Stimulated activated naive CD4-positive, alpha-beta T cell (primary cell): Measurements from ENCODE around the gene PTN.

ENCODE experiments used
- DNase-seq, 6 experiments: peaks; one replicate each; lab custom pipeline; 2025; lab: John Stamatoyannopoulos, UW

Gene PTN

DNA sequence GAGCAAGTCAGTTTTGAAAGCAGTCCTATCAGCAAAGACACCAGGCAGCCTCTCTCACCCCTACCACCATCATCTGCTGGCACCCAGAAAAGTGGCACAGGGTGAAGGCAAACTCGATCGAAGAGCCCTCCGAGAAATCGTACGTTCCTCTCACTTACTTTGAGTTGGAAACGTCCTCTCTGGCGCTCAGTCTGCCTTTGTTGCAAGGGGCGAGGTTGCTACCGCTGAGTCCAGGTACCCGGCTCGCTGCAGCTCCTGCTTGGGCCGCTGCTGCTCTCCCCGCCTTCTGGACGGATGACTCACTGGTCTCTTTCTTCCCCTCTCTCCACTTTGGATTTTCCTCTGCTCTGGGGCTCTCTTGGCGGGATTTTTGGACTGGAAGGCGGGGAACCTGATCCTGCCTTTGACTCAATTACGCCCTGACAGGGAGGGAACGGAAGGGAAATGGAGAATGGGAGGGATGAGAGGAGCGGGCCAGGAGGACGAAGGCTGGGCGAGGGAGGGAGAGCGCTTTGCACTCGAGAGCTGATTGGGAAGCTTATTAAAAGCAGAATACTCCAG is at the start of gene PTN:
Gene PTN (minus strand): TSS at position 453 of the 561 bp plus-strand sequence. CDS start 88,760 bp downstream, outside the sequence.
- DNase-seq, result no peak

GRCh38 chr7:137390076-137390475 is 46.5 kb upstream of the PTN start:
- no peak for DNase-seq

GRCh38 chr7:137388916-137389315 is 45.4 kb upstream of the PTN start:
- DNase-seq, result no peak

DNA sequence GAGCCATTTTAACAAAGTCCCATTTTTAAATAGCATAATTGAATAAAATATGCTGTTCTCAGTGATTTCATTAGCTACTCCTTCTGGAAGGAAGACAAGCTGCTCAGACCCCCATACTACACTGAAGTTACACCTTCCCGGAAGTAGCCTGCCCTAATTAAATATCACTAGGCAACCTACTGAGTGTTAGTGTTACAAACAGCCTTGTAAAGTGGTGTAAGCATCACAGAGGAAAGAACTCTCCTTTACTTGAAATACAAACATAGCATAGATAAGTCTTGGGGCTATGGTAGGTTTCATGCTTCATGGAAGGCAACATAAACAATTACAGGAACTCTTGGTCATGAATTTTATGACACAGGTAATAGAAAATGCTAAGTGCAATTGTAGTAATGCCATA is 43.4 kb upstream of the PTN start:
- DNase-seq, result no peak

DNA sequence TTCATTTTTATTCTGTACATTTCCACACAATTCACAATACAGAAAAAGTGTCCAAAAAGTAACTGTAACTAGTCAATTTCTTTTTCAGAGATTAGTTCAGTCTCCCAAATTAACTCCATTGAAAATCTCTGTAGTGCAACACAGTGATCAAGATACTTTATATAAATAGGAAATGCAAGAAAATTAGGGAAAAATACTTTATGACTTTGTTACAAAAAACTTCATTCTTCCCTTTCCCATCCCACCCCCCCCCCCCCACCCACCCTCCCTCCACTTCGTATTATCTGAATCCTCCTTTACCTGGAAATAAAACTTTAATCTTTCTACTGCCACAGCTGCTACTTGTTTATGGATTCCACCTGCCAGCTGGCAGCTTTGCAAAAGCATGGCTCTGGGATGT is 37.5 kb upstream of the PTN start:
- no peak for DNase-seq

- DNase-seq, result no peak
Observed at GRCh38 chr7:137373507-137373906, 30.0 kb upstream of the PTN start.

DNA sequence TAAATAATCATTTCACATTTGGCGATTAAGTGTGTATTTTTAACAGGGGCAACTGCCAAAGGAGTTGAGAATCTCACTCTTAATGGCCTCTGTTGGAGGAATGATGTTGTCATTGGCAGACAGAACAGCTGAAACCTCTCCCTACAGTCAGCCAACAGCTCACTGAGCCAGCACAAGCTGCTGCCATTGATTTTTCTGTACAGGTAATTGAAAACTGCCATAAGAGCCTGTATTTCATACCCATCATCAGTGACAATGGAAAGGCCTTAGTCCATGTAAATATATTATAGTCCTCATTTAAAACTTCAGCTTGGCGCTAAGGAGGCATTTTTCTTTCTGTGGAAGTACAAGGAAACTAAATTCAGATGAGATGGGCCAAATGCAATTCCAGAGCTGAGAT is 28.1 kb upstream of the PTN start:
- no peak for DNase-seq

- no peak for DNase-seq
Observed at GRCh38 chr7:137366995-137367394, 23.5 kb upstream of the PTN start.

GRCh38 chr7:137363683-137364082 is 20.1 kb upstream of the PTN start:
- no peak for DNase-seq

DNA sequence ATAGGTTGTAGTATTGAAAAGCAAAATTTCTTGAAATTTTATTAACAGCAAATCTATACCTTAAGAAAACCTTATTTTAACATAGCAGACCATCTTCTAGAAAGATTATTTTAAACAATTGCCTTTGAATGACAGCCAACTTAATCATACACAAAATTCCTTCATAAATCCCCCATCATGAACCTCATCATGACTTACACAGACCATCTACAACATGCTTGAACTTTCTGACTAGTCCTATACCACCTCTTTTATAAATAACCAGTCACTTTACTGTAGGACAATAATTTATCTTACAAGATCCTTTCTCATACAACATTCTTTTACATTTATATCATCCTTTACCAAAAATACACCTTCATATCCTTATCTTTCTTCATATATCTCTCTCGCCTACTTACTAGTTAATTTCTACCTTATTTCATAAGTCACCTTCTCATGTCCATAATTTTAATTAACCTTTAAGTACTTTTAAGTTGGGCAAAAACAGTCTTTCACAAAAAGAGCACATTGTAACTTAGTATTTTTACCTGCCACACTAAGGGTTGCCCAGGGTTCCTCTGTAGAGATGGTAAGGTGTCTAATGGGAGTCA is 16.6 kb upstream of the PTN start:
- no peak for DNase-seq

DNA sequence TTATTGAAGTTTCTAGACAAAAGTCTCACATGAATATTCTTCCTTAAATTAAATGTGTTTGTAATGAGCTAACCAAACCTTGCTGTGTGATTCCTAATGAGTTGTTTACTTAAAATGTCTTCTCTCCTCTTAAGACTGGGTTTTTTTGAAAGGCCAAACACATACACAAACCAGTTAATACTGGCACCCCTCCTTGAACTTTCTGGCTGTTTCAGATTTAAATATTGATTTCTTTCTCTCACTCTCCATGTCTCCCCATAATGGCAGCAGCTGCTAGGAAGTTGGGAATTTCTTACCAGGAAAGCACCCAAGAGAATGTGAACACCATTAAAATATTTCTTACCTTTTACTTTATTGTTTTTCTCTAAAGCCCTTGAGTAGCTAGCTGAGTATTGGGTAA is 11.4 kb upstream of the PTN start:
- no peak for DNase-seq

DNA sequence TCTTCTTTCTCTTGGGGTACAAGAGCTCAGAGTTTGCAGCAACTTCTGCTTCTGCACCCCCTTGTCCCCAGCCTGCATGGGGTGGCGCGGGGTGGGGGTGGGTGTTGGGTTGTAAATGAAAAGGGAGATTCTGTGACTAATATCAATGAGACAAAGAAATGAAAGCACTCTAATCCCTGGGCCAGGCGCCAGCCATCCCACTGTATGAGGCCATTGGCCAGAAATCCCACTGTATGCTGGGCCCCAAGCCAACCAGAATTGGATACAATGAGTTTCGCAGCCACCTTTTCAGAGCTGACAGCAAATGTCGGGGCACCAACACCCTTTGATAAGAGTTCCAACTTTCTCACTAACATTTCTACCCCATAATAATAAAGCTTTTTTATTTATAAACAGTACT is 10.9 kb upstream of the PTN start:
- DNase-seq, result no peak

DNA sequence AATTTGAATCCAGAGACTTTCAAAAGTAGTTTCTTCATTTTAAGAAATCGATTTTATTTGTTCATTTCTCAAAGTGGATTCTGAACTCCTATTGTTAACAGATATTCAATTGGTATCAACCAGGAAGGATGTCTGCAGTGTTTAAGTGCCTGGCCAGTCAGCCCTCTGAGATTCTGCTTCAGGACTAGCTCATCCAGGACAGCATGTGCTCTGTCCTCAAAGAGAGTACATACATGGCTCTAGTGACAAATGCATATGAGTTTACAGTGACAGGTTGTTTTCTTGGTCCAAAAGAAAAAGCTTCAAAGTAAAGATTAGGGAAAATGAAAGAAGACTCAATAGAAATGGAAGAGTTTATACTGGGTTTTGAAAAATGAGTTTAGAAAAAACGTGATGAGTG is 8.4 kb upstream of the PTN start:
- no peak for DNase-seq

DNA sequence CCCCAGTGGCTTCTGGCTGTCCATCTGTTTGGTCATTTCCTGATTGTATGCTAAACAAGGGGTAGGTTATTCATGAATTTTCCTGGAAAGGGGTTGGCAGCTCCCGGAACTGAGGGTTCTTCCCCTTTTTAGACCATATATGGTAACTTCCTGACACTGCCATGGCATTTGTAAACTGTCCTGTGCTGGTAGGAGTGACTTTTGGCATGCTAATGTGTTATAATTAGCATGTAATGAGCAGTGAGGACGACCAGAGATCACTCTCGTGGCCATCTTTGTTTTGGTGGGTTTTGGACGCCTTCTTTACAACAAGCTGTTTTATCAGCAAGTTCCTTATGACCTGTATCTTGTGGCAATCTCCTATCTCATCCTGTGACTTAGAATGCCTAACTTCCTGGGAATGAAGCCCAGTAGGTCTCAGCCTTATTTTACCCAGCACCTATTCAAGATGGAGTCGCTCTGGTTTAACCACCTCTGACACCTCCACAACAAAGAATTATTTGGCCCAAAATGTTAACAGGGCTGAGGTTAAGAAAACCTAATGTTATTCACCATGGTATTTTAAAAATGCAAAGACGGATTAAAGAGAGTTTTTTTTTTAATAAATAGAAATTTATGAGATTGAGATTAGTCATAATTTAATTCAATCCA is 2.4 kb upstream of the PTN start:
- DNase-seq, result no peak

GRCh38 chr7:137342828-137343261 is 688 bp downstream of the PTN start:
- DNase-seq, result no peak

DNA sequence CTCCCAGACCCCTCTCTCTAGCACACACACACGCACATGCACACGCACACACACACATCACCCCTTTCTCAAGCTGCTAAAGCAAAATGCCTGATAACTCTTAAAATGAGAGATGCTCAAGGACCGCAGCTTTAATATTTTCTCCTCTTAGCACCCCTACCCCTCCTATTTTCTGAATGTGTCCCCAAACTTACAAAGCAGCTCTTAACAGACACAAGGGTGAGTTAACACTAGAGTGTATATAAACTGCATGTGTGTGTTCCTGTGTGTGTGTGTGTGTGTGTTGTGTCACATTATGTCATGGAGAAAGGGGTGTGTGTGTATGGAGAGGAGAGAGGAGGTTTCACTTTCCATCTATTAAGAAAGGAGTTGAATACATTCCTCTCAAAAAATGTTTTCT is 1.3 kb downstream of the PTN start:
- no peak for DNase-seq

DNA sequence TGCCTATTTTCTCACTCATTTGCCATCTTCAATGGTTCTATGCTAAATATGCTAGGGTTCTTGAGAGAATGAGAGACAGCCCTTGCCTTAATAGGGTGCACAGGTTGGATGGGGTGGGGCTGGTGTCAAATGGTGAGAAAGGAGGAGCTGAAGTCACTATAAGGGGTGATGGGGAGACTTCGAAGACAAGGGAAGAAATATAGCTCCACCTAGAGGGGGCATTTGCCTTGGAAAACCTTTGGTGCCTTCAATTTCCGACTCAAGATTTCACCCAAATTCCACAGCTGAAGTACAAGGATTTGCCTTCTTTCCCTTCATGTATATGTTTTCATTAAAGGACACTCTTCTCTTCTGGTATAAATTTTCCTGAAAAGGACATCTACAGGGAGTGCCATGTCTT is 5.6 kb downstream of the PTN start:
- DNase-seq, result no peak

- DNase-seq, result no peak
Observed at GRCh38 chr7:137335814-137336213, 7.7 kb downstream of the PTN start.

GRCh38 chr7:137331378-137331777 is 12.2 kb downstream of the PTN start:
- no peak for DNase-seq

DNA sequence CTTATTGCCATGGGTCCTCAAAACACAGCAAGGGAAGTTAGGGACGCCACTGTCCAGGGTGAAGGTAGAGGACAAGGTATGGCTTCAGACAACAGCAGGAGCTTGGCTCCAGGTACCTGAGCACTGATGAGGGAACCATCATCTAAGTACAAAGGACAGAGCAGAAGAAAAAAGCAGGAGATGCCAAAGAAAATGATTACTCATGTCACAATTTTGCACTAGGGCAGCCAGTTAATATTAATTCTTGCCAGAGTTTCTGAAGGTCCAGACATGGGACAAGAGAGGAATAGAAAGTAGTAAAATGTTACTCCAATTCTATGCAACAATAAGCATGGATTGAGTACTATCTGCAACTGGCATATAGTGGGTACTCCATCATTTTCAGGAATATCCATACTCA is 14.1 kb downstream of the PTN start:
- DNase-seq, result no peak

GRCh38 chr7:137328373-137329120 is 15.0 kb downstream of the PTN start:
- DNase-seq, result no peak

DNA sequence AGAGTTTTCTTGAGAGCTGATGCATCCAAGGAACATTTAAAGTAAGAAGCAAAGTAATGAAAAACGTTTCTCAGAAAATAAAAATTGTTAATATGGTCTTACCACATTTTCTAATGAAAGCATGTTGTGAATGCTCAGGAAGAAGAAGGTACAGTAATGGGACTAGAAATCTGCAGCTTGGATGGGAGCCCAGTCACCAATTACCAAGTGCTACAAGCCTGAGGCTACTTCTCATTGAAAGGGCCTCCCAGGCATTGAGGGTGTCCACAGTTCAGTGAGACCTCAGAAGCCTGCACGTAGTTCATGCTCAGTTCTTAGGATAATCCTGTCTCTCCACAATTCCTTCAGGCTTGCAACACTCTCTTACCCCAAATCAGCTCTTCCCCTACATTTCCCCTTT is 17.6 kb downstream of the PTN start:
- no peak for DNase-seq
